ENCODE measurements around the gene LINGO4.
A peak's percentile ranks its signal among the peaks of the same experiment; 100 is the strongest.

Gene LINGO4, protein sequence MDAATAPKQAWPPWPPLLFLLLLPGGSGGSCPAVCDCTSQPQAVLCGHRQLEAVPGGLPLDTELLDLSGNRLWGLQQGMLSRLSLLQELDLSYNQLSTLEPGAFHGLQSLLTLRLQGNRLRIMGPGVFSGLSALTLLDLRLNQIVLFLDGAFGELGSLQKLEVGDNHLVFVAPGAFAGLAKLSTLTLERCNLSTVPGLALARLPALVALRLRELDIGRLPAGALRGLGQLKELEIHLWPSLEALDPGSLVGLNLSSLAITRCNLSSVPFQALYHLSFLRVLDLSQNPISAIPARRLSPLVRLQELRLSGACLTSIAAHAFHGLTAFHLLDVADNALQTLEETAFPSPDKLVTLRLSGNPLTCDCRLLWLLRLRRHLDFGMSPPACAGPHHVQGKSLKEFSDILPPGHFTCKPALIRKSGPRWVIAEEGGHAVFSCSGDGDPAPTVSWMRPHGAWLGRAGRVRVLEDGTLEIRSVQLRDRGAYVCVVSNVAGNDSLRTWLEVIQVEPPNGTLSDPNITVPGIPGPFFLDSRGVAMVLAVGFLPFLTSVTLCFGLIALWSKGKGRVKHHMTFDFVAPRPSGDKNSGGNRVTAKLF

DNA sequence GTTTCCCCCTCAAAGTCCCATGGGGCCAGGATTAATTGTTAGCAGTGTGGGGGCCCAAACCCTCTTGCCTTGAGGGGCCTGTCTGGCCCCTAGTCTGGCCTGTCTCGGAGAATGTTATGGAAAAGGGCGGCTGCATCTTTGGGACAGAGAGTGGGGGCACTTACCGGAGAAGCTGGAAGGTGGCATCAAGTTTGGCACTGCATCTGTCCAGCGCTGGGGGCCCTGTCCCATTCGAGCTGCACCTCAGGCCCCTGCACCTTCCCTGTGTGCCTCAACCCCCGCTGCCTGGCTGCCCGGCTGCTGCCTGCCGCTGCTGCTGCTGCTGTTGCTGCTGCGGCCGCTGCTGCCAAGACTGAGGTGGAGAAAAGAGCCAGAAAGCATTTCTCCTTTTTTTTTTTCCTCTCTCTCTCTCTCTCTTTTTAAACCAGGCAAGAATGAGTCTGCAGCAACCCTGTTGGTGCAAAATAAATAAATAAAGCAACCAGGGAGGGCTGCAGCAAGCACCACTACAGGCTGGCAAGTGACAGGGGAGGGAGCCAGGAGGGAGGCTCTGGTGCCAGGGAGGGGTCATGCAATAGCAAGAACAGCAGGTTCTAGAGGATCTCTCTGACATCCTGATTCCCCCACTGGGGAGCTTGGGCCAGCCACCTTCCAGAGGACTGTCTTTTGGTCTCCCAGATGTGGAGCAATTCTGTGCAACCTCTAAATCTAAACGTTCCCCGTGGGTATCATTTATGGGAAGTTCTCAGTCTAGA is at the start of gene LINGO4:
Gene LINGO4 (minus strand): TSS at position 354 of the 755 bp plus-strand sequence. CDS start 2,715 bp downstream, outside the sequence.
- no peak for DNase-seq

DNA sequence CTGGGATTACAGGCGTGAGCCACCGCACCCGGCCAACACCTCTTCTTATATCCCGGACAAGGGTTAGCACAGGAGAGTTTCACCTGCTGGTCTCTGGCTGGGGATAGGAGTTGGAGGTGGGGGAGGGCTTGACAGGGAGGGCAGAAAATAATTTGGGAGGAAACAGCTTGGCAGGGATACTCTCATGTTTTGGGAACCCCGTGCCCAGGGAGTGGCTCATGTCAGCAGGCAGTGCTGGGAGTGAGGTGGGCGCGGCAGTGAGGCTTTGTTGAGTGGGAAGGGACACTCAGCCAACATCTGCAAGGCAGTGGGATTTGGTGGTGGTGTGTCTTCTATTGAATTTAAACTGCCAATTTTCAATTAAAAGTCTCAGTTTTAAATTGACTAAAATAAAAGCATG is 49.4 kb upstream of the LINGO4 start:
- DNase-seq: no peak

GRCh38 chr1:151853411-151853943 is 48.3 kb upstream of the LINGO4 start, which contains the start of gene THEM5:
THEM5 (minus strand) TSS chr1:151853712; CDS start chr1:151853565, 147 bp downstream.
- DNase-seq: no peak

DNA sequence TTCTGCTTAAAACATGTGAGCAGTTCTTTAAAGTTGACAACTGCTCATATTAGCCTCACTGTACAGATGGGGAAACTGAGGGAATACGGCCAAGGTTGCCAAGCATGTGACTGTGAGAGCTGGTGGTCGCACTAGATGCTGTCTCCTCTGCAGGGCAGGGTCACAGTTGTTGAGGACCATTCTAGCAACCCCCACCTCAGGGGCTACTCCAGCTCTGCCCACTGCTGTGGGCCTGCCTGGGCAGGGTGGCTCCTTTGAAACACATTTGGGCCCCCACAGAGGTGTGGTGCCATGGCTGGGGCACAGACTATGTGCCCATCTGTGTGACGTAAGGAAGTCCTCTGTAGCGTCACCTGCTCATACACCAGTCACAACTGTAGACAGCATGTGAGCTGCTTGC is 47.5 kb upstream of the LINGO4 start:
- DNase-seq: no peak

DNA sequence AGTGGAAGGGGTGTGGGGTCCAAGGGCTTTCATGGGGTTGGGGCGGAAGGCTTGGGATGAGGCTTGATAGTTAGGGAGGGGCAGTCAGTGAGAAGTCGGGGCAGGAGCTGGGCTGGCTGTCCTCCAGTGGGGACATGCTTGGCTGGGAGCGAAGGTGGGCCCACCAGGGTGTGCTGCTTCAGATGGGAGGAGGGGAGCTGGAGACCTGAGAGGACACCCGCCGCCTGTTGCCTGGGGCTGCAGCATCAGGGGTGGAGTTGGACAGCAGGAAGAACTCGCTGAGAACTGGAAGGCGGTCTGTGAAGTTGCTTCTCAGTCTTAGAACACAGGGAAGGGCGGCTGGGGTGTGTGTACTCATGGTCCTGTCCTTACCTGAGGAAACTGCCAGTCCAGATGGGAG is 46.7 kb upstream of the LINGO4 start:
- no peak for DNase-seq

GRCh38 chr1:151849871-151850270 is 44.7 kb upstream of the LINGO4 start:
- no peak for DNase-seq

DNA sequence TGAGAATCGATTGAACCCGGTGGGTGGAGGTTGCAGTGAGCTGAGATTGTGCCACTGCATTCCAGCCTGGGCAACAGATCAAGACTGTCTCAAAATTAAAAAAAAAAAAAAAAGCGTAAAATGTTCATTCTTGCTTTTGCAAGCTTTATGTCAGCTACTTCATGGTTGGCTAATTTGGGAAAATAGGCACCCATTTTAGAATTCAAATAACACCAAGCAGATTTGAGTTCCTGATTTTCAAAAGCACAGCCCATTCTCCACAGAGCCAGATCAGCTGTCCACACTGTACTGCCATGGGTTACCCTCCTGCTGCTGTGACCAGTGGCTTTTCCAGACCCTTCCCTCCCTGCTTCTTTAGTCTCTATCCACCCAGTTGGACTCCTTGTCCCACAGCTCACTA is 43.9 kb upstream of the LINGO4 start:
- DNase-seq: no peak

- no peak for DNase-seq
These were observed 42.8 kb upstream of the LINGO4 start for GRCh38 chr1:151847867-151848596.

- DNase-seq: no peak
These were observed 41.5 kb upstream of the LINGO4 start for GRCh38 chr1:151846686-151847237.

DNA sequence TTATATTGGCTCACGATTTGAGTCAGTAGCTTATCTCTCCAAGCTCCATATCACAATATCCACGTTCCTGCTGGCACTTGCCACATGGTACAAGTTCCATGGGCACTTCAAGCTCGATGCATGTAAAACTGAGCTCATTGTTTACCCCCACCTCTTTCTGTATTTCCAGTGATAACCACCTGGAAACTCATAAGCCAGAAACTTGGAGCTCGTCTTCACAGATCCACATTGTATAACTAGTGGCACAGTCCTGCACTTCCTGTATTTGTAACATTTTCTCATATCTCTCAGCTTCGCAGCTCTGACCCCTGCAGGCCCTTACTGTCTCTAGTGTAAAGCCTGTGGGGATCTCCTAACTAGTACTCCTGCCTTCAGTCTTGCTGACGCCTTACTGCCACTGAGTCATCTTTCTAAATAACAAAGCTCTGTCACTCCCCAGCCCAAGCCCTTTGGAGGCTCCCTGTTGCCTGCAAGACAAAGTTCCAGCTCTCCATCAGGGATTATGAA is 40.9 kb upstream of the LINGO4 start:
- no peak for DNase-seq

- DNase-seq: no peak
These were observed 38.2 kb upstream of the LINGO4 start for GRCh38 chr1:151843398-151843797.

DNA sequence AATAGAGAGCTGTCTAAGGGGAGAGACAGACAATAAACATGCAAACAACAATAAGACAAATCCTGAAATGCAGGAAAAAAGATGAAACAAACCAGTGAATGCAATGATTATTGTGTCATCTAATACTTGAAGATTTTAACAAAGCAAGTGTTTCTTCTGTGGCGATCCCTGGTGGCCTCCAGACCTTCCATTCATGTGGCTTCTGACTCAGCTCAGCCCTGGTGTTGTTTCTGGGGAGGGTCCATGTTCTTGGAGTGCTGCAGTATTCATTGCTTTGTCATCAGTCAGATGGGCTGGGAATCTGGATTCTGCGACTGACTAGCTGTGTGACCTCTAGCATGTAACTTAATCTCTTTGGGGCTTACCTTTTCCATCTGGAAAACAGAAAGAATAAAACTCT is 35.9 kb upstream of the LINGO4 start:
- DNase-seq: no peak

DNA sequence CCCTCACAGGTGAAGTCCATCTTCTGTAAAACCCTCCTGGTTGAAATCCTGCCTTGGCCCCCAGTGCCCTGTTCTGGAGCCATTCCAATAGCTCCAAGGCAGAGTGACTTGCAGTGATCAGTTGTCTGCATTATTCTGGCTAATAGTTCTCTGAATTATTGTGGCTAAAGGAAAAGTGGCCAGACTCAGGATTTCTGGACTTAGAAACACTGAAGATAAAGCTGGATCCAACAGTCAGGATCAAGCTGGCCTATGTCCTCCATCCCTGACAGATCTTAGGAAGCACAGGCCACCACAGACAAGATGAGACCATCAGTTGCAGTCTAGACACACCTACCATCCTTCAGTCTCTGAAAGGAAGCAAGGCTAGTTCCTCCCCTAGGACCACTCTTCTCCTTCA is 35.2 kb upstream of the LINGO4 start:
- no peak for DNase-seq

DNA sequence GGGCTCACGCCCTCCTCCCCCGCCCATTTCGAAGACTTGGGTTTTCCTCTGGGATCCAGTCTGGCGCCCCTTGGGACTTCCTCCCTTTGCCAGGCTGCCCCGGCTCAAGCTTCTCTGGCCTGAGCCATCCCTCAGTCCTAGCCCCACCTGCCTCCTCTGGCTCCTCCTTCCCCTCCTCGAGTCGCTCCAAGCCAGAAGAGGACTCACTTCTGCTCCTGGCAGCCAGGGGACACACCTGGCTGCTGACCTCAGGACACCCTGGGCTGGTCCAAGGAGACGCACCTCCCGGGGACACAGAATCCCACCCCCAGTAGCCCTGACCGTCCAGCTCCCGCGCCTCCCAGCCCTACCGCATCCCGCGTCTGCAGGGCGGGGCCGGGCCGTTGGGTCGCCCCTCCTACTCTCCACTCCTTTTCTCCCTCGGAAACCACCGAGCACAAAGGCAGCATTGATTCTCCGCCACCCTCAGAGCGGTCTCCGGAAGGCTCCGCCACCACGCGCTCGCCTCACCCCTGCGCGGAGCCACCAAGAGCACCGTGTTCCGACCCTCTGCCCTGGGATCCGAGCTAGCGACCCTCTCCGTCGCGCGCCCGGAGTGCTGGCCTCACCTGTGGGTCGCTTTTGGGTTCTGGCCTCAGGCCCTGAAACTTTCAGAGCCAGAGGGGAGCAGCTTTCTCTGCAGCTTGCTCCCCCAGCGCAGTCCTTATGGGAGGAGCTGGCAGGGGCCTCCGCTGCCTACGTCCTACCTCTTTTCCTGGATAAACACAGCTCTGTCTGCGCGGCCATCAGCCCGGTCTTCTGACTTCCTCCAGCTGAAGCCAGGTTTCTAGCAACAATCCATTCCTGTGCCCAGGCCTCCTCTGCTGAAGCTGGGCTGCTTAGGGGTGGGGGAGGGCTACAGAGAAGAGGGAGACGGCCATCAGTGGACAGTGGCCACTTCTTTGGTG is 34.5 kb upstream of the LINGO4 start, which contains the start of gene C2CD4D:
Gene C2CD4D (minus strand): TSS at position 364 of the 947 bp plus-strand sequence. CDS start 831 bp downstream, outside the sequence.
- peak; percentile 52 for DNase-seq

- DNase-seq: no peak
These were observed 33.8 kb upstream of the LINGO4 start for GRCh38 chr1:151839082-151839412.

- no peak for DNase-seq
These were observed 33.2 kb upstream of the LINGO4 start for GRCh38 chr1:151838222-151839081.

- DNase-seq: no peak
These were observed 32.6 kb upstream of the LINGO4 start for GRCh38 chr1:151837884-151838221.

DNA sequence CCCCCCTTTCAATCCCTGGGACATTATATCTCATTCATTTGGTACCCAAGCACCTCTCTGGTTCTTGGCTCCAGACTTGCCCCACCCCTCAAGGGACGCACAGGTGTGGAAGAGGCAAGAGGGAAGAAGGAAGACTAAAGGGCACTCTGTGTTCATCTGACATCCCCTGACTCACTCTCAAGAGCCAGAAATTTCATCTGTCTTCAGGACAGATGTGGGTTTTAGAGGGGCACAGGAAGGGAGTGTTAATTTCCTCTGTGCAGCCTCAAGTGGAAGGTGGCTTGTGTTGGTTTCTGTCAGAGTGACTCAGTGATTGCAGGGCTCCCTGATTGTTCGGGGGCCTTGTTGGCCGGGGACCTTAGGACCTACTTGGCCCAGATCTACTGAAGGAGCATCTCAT is 32.0 kb upstream of the LINGO4 start:
- DNase-seq: no peak

- no peak for DNase-seq
These were observed 30.4 kb upstream of the LINGO4 start for GRCh38 chr1:151835596-151835995.

- no peak for DNase-seq
These were observed 29.0 kb upstream of the LINGO4 start for GRCh38 chr1:151834239-151834638.

All from activated T-cell treated with anti-CD3 and anti-CD28 coated beads for 4 hours (primary cell).